K562 (cell line): ENCODE results near the gene SPEM1. TPM values are rescaled to one million over a fixed set of nuclear protein-coding genes. Genes with fewer than 3 reads are reported as not detected.

Source experiments
- ERF ChIP-seq: fragments of 450-650 bp; formaldehyde crosslinking; IDR thresholded peaks from 2 replicates; pipeline ENCODE4 v1.4.0; 2020; ENCODE audit warnings: mild to moderate bottlenecking, mixed read lengths
- GABPB1 ChIP-seq: sonication (generic); formaldehyde crosslinking; IDR thresholded peaks from 2 replicates; pipeline ENCODE4 v1.8.0; 2022; ENCODE audit warnings: mild to moderate bottlenecking, missing genetic modification reagents
- HIVEP1 ChIP-seq: fragments of 250-450 bp; sonication (Bioruptor Pico); IDR thresholded peaks from 2 replicates; pipeline ENCODE4 v1.4.0; 2020; ENCODE audit warnings: mild to moderate bottlenecking
- HLTF ChIP-seq: fragments of 450-650 bp; IDR thresholded peaks from 2 replicates; pipeline ENCODE4 v1.6.1; 2016
- HMG20B ChIP-seq: fragments of 250-450 bp; sonication (Bioruptor Pico); IDR thresholded peaks from 2 replicates; pipeline ENCODE4 v1.5.0; 2021; ENCODE audit warnings: mild to moderate bottlenecking
- KLF16 ChIP-seq: IDR thresholded peaks from 2 replicates; pipeline ENCODE4 v1.6.1; 2016; ENCODE audit warnings: antibody characterized with exemption
- LEF1 ChIP-seq: fragments of 450-650 bp; IDR thresholded peaks from 2 replicates; pipeline ENCODE4 v1.6.1; 2016; ENCODE audit warnings: mild to moderate bottlenecking
- NCOA4 ChIP-seq: fragments of 450-650 bp; IDR thresholded peaks from 2 replicates; pipeline ENCODE4 v1.6.1; 2018; ENCODE audit warnings: mild to moderate bottlenecking; ENCODE audit not compliant: partially characterized antibody
- NFIX ChIP-seq: fragments of 250-450 bp; sonication (Bioruptor Pico); IDR thresholded peaks from 2 replicates; pipeline ENCODE4 v1.4.0; 2020; ENCODE audit warnings: low read depth, mild to moderate bottlenecking, moderate library complexity
- PHF8 ChIP-seq: fragments of 200-600 bp; sonication (generic); IDR thresholded peaks from 2 replicates; pipeline ENCODE4 v1.6.1; 2012; ENCODE audit warnings: mixed run types, mild to moderate bottlenecking, inconsistent platforms, low read length, moderate library complexity, borderline replicate concordance
- RUNX1 ChIP-seq: sonication (generic); IDR thresholded peaks from 2 replicates; pipeline ENCODE4 v1.6.1; 2016; ENCODE audit warnings: antibody characterized with exemption, low read depth
- SIN3A ChIP-seq, 2 experiments: fragments of 150-350 bp in 1 of 2; IDR thresholded peaks; 2 replicates each; pipeline ENCODE4 v1.6.1; 2011 to 2016; ENCODE audit warnings: borderline replicate concordance in 2 of 2, low read depth in 2 of 2, low read length in 2 of 2, mild to moderate bottlenecking in 2 of 2, moderate library complexity in 2 of 2; ENCODE audit not compliant: control insufficient read depth in 1 of 2
- SMAD4 ChIP-seq: fragments of 250-450 bp; sonication (Bioruptor Pico); conservative IDR thresholded peaks from 2 replicates; pipeline ENCODE4 v1.8.0; 2021; ENCODE audit warnings: inconsistent platforms, mild to moderate bottlenecking, moderate library complexity
- SRF ChIP-seq, 2 experiments: fragments of 250-450, 450-650 bp in 1 of 2; sonication (Bioruptor Pico) in 1 of 2; sonication (generic) in 1 of 2; formaldehyde crosslinking; IDR thresholded peaks; 2 replicates each; pipeline versions ENCODE4 v1.5.0 to v1.5.1; 2020 to 2022; ENCODE audit warnings: mild to moderate bottlenecking in 1 of 2, missing genetic modification reagents in 1 of 2
- SUPT5H ChIP-seq: fragments of 450-650 bp; IDR thresholded peaks from 2 replicates; pipeline ENCODE4 v1.6.1; 2016
- ZBED1 ChIP-seq: IDR thresholded peaks from 2 replicates; pipeline ENCODE4 v1.6.1; 2014
- ZKSCAN3 ChIP-seq: fragments of 250-450 bp; sonication (Bioruptor Pico); IDR thresholded peaks from 2 replicates; pipeline ENCODE4 v1.4.0; 2020
- ZNF165 ChIP-seq: fragments of 250-450 bp; sonication (Bioruptor Pico); IDR thresholded peaks from 2 replicates; pipeline ENCODE4 v1.4.0; 2020; ENCODE audit warnings: borderline replicate concordance
- ZNF253 ChIP-seq: fragments of 250-450 bp; sonication (Bioruptor Pico); conservative IDR thresholded peaks from 2 replicates; pipeline ENCODE4 v1.6.1; 2021; ENCODE audit warnings: mild to moderate bottlenecking
- ZNF445 ChIP-seq: fragments of 250-450 bp; sonication (Bioruptor Pico); IDR thresholded peaks from 2 replicates; pipeline ENCODE4 v1.4.0; 2020; ENCODE audit warnings: low read depth, mild to moderate bottlenecking, moderate library complexity
- ZNF696 ChIP-seq: fragments of 250-450 bp; sonication (Bioruptor Pico); conservative IDR thresholded peaks from 2 replicates; pipeline ENCODE4 v1.4.0; 2020; ENCODE audit warnings: mild to moderate bottlenecking, moderate library complexity
- polyA plus RNA-seq, 8 experiments: library from polyadenylated mRNA; depleted of rRNA in 4 of 8; stranded (reverse) in 5 of 8; unstranded in 3 of 8; fragments of >200 nt; fragmentation: Nextera tagmentation in 2 of 8; fragmentation: Illumina TruSeq in 1 of 8; extraction: Ambion mirVana in 2 of 8; extraction: Trizol in 1 of 8; gene quantifications; 2 replicates each; pipeline versions ENCODE4 v1.2.1 to v1.2.3, GENCODE V29; 2011 to 2014; ENCODE audit warnings: inconsistent platforms in 1 of 8, missing spikeins in 1 of 8
- total RNA-seq, 7 experiments: library from RNA; depleted of rRNA in 6 of 7; stranded (reverse); fragments of >200 nt in 6 of 7; fragmentation: Illumina TruSeq in 2 of 7; extraction: Trizol in 2 of 7; gene quantifications; 2 replicates each; pipeline versions ENCODE4 v1.2.1 to v1.2.3, GENCODE V29; 2011 to 2021; ENCODE audit warnings: low replicate concordance in 1 of 7
- TF ChIP-seq, protein P1 (sequence below): fragments of 450-650 bp; formaldehyde crosslinking; IDR thresholded peaks from 2 replicates; pipeline ENCODE4 v1.4.0; 2022; ENCODE audit warnings: missing genetic modification characterization
- TF ChIP-seq, protein P2 (sequence below), 3 experiments: IDR thresholded peaks in 2 of 3; conservative IDR thresholded peaks in 1 of 3; 2 replicates each; pipeline ENCODE4 v1.5.1; 2011 to 2012; ENCODE audit warnings: low read length in 3 of 3, mild to moderate bottlenecking in 3 of 3, control low read depth in 2 of 3, improper control_type of control experiment in 1 of 3, inconsistent platforms in 1 of 3, low read depth in 1 of 3, mixed read lengths in 1 of 3, moderate library complexity in 1 of 3; ENCODE audit not compliant: insufficient read depth in 2 of 3
- TF ChIP-seq, protein P3 (sequence below): IDR thresholded peaks from 2 replicates; pipeline ENCODE4 v1.6.1; 2016; ENCODE audit warnings: missing genetic modification characterization, missing compliant biosample characterization
- TF ChIP-seq, protein P4 (sequence below): fragments of 450-650 bp; formaldehyde crosslinking; IDR thresholded peaks from 2 replicates; pipeline ENCODE4 v1.4.0; 2020; ENCODE audit warnings: mild to moderate bottlenecking

Gene SPEM1
- total and polyA plus RNA-seq, 9 of the 15 experiments (the other 6 are each of a cell fraction or from before 2014, with no cell fraction given) = not detected

DNA sequence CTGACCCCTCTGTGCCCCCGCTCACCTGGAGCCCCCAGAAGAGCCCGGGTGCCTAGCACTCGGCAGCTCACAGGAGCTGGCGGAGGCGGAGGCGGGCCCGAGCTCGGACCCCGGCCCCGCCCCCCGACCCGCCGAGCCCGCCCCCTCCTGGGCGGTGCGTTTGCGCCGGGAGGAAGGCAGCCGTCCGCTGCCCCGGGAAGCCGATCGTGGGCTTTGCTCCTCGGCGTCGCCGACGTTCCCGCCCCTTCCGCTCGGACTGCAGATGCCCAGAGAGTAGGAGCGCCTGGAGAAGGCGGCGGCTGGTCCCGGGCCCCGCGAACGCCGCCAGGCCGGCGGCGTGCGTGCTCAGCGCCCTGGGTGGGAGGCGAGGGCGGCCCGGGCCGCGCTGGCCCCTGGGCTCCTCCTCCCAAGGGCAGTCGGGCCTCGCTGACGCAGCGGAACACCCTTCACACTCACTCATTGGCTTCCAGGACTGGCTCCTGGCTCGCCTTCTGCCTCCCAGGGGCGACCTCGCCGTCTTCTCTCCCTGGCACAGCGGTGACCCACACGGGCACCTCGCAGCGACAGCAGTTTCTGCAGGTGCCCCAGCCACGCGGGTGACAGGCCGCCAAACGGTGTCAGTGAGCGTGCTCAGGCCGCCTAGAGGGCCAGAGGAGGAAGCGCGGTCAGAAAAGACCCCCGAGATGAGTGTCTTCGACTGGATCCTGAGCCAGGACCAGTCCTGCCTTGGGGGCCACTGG is 25.5 kb upstream of the SPEM1 start, which contains the start of gene PLSCR3 (continued):
- TF ChIP-seq, protein P1, sequence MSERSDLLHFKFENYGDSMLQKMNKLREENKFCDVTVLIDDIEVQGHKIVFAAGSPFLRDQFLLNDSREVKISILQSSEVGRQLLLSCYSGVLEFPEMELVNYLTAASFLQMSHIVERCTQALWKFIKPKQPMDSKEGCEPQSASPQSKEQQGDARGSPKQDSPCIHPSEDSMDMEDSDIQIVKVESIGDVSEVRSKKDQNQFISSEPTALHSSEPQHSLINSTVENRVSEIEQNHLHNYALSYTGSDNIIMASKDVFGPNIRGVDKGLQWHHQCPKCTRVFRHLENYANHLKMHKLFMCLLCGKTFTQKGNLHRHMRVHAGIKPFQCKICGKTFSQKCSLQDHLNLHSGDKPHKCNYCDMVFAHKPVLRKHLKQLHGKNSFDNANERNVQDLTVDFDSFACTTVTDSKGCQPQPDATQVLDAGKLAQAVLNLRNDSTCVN (CRISPR knock-in tag) = no peak
- TF ChIP-seq HIVEP1 (no peak), HLTF (0 out of 2 replicates have a peak, but pooled peaks have one; percentile 1), RUNX1 (no peak), KLF16 (no peak), ZNF696 (CRISPR knock-in tag) (no peak), HMG20B (CRISPR knock-in tag) (no peak), ZNF253 (no peak), NFIX (CRISPR knock-in tag) (no peak), ZKSCAN3 (CRISPR knock-in tag) (no peak), SIN3A (IDR thresholded peaks at IDR 0.05; ENCODE audit: borderline replicate concordance in 2 of 2, control insufficient read depth in 1 of 2, low read depth in 2 of 2, low read length in 2 of 2) (peak in 1 of 2 experiments; percentile 38; a peak in 1 of 4 replicates), ERF (CRISPR knock-in tag) (no peak), SUPT5H (peak; percentile 54), ZBED1 (no peak), NCOA4 (no peak), ZNF165 (CRISPR knock-in tag) (no peak), LEF1 (no peak), PHF8 (peak; percentile 84; the same call in 1 of the 2 replicates), GABPB1 (CRISPR knock-in tag) (peak; percentile 51; the same call in 1 of the 2 replicates), SMAD4 (peak; percentile 33; the same call in 1 of the 2 replicates), SRF (CRISPR knock-in tag; IDR thresholded peaks at IDR 0.05) (no peak), ZNF445 (CRISPR knock-in tag) (no peak)
- TF ChIP-seq, protein P2, sequence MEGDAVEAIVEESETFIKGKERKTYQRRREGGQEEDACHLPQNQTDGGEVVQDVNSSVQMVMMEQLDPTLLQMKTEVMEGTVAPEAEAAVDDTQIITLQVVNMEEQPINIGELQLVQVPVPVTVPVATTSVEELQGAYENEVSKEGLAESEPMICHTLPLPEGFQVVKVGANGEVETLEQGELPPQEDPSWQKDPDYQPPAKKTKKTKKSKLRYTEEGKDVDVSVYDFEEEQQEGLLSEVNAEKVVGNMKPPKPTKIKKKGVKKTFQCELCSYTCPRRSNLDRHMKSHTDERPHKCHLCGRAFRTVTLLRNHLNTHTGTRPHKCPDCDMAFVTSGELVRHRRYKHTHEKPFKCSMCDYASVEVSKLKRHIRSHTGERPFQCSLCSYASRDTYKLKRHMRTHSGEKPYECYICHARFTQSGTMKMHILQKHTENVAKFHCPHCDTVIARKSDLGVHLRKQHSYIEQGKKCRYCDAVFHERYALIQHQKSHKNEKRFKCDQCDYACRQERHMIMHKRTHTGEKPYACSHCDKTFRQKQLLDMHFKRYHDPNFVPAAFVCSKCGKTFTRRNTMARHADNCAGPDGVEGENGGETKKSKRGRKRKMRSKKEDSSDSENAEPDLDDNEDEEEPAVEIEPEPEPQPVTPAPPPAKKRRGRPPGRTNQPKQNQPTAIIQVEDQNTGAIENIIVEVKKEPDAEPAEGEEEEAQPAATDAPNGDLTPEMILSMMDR (IDR thresholded peaks at IDR 0.05 in 2 of 3, conservative IDR thresholded peaks at IDR 0.05 in 1 of 3; ENCODE audit: insufficient read depth in 2 of 3, low read depth in 1 of 3, low read length in 3 of 3) = peak; percentile 25 to 53 (median 44); a peak in 4 of 6 replicates
- TF ChIP-seq, protein P3, sequence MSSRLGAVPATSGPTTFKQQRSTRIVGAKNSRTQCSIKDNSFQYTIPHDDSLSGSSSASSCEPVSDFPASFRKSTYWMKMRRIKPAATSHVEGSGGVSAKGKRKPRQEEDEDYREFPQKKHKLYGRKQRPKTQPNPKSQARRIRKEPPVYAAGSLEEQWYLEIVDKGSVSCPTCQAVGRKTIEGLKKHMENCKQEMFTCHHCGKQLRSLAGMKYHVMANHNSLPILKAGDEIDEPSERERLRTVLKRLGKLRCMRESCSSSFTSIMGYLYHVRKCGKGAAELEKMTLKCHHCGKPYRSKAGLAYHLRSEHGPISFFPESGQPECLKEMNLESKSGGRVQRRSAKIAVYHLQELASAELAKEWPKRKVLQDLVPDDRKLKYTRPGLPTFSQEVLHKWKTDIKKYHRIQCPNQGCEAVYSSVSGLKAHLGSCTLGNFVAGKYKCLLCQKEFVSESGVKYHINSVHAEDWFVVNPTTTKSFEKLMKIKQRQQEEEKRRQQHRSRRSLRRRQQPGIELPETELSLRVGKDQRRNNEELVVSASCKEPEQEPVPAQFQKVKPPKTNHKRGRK (tag) = no peak
- TF ChIP-seq, protein P4, sequence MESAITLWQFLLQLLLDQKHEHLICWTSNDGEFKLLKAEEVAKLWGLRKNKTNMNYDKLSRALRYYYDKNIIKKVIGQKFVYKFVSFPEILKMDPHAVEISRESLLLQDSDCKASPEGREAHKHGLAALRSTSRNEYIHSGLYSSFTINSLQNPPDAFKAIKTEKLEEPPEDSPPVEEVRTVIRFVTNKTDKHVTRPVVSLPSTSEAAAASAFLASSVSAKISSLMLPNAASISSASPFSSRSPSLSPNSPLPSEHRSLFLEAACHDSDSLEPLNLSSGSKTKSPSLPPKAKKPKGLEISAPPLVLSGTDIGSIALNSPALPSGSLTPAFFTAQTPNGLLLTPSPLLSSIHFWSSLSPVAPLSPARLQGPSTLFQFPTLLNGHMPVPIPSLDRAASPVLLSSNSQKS (CRISPR knock-in tag) = no peak
